T-helper 9 cell (primary cell): ENCODE results near the gene TAS1R2.
"Not testable (repeated sequence)": the region's sequence is repeated elsewhere in the genome, so short reads cannot be mapped to it uniquely, and the experiment has no call there.

ENCODE experiments used
- DNase-seq: peaks from one replicate; pipeline ENCODE4 v3.0.0-alpha.2; 2020

The TAS1R2 gene

GRCh38 chr1:18868354-18868753, 8.9 kb upstream of the TAS1R2 start:
- DNase-seq, result no peak

DNA sequence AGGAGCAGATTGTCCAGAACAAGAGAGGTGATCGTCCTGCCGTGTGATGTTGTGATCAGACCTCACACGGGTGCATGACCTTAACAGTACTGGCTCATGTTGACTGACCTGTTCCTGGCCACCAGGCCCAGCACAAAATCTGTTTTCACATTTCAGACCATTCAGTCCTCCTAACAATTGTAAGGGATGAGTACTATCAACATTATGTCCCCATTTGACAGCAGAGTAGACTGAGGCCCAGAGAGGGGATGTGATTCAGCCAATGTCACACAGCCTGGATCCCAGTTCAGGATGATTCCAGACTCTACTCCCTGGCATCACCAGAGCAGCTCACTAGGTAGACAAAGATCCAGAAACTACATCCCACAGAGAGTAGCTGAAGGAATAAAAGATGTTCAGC, 7.4 kb upstream of the TAS1R2 start:
- no peak for DNase-seq

DNA sequence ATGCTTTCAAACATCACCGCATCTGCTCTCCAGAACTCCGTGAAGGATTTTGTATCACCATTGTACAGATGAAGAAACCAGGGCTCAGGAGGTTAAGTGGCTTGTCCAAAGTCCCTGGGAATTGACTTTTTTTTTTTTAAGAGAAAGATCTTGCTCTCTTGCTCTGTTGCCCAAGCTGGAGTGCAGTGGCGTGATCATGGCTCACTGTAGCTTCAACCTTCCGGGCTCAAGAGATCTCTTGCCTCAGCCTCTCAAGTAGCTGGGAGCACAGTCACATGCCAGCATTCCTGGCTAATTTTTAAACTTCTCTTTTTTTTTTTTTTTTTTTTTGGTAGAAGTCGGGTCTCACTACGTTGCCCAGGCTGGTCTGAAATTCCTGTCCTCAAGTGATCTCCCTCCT, 6.9 kb upstream of the TAS1R2 start:
- no peak for DNase-seq

- DNase-seq, result no peak
Measured at GRCh38 chr1:18865176-18865575, 5.7 kb upstream of the TAS1R2 start.

DNA sequence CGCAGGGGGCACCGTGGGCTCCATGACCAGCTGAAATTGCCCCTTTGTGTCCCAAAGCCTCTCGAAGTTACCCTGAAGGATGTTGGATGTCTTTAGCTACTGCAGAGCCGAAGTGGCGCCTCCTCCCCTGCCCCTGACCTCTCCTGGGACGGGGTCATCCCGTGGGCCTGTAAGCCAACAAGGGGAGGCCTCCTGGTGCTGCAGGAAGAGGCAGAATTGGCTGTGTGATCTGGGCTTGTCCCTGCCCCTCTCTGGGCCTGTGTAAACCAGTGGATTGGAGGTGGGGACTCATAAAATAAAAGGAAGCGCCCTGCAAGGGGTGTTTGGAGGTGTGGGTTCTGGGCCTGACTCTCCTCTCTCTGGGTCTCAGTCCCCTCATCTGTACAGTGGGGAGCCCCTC, 2.1 kb upstream of the TAS1R2 start:
- DNase-seq, result no peak

GRCh38 chr1:18861082-18861481, 1.6 kb upstream of the TAS1R2 start:
- DNase-seq, result no peak

DNA sequence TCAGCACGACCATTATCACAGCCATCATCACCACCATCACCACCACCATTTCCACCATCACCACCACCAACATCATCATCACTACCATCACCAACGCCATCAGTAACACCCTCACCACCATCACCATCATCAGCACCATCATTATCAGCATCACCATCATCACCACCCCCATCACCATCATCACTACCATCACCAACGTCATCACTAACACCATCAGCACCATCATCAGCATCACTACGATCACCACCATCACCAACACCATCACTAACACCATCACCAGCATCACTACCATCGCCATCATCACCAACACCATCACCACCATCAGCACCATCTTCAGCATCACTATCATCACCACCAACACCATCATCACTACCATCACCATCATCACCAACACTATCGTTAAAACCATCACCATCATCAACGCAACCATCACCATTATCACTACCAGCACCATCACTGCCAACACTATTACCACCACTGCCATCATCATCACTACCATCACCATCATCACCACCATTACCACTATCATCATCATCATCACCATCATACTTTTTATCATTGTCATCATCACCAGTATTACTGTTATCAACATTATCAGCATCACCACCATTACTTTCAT, 1.3 kb downstream of the TAS1R2 start:
- no peak for DNase-seq

DNA sequence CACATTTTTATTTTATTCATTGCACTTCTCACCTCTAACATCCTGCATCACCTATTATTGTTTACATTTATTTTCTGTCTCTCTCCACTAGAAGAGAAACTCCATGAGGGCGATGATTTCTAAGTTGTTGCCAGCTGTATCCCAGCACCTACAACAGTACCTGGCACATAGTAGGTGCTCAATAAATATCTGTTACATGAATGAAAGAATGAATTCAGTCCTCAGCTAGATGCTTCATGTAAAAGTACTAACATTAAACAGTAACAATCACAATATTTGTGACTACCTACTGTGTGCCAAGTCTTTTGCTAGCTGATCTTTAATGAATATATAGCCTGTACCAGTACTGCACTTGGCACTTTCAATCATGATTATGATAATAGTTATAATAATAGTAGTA, 3.0 kb downstream of the TAS1R2 start:
- no peak for DNase-seq

DNA sequence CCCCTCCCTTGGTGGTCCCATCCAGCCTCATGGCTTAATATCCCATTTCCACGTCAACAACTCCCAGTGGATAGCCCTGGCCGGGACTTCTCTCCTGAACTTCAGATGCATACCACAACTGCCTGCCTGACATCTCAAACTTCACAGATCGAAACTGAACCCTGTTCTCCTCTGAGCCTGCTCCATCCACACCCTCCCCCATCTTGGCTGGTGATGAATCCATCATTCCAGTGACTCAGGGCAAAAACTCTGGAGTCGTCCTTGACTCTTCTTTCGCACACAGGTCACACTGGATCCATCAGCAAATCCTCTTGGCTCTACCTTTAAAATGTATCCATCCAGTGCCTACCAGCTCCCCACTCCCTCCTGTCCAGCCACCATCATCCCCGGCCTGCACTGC, 3.9 kb downstream of the TAS1R2 start:
- DNase-seq, result no peak

DNA sequence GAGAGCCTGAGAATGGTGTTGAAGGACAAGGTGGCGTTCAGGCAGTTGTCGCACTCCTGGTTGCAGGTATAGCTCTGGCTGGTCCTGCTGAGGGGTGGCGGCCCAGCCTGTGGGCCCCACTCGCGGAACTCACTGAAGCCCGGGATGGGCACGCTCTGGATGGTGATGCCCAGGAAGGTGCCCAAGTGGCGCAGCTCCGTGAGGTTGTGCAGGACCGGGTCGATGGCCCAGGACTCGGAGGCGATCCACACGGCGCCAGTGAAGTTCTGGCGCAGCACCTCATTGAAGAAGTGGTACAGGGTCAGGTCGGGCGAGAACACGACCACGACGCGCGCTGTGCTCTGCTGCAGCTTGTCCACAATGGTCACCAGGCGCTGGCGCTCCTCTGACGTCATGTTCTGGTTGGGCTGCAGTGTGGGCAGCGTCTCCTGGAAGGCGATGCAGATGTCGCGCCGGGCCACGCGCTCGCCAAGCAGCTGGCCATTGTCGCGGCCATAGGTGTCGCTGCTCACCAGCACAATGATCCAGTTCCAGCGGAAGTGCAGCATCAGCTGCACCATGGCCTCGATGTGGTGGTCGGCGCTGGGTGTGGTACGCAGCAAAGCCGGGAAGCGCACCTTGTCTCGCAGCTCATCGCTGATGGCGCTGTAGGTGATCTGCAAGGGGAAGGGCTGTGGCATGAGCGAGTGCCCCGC, 5.0 kb downstream of the TAS1R2 start:
- no peak for DNase-seq

GRCh38 chr1:18852501-18852900, 7.0 kb downstream of the TAS1R2 start:
- no peak for DNase-seq

DNA sequence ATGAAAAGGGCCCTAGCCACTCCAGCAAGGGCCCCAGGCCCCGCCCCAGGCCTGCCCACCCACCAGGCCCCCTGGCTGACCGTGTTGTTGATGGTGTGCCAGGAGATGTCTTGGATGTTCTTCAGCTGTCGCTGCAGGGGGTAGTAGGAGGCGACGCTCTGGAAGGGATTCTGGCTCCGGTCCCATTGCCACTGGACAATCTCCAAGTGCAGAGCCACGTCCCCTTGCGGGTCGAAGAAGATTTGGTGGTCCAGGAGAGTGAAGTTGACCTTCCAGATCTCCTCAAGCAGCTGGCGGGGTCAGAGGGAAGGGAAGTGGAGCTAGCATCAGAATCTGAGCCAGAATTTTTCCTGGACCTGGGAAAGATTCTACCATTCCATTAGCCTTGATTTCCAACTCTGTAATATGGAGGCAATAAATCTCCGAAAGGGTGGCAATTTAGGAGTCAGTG, 10.2 kb downstream of the TAS1R2 start:
- DNase-seq, result no peak

GRCh38 chr1:18847723-18848122, 11.7 kb downstream of the TAS1R2 start:
- not testable (repeated sequence) for DNase-seq

DNA sequence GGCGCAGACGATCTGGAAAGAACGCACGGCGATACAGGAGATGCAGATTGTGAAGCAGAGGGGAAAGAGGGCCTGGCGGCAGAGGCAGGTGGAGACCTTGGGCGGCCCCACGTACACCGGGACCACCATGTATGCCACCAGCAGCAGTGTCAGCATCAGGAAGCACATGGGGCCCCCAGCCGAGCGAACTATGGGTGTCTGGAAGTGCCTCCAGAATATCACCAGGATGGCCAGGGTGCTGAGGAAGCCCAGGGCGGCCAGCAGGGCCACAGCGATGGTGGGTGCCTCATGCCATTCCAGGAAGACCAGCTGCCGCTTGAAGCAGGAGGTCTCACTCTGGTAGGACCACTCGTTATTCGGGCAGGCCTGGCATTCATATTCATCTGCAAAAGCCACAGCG, 19.3 kb downstream of the TAS1R2 start:
- no peak for DNase-seq

DNA sequence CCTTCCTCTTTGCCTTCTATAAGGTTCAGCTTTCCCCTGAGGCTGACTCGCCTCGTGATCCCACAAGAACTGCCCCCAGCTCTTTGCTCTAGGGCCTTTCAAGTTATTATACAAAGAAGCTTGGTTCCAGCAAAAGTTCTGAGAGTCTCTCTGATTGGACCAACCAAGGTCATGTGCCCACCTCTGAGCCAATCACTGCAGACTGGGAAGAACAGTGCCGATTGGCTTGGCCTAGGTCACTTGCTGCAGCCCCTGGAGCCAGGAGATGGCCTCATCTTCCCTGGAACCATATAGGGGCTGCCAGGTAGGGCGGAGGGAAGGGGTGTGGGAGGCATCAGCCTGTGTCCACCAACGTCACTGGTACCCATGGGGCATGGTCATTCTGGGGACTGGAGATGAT, 22.8 kb downstream of the TAS1R2 start:
- DNase-seq, result no peak

DNA sequence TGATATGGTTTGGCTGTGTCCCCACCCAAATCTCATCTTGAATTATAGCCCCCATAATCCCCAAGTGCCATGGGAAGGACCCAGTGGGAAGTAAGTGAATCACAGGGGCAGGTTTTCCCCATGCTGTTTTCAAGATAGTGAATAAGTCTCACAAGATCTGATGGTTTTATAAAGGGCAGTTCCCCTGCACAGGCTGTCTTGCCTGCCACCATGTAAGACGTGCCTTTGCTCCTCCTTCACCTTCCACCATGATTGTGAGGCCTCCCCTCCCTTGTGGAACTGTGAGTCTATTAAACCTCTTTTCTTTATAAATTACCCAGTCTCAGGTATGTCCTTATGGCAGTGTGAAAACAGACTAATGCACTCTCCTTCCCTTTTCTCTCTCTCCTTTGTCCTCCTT, 27.1 kb downstream of the TAS1R2 start:
- not testable (repeated sequence) for DNase-seq

DNA sequence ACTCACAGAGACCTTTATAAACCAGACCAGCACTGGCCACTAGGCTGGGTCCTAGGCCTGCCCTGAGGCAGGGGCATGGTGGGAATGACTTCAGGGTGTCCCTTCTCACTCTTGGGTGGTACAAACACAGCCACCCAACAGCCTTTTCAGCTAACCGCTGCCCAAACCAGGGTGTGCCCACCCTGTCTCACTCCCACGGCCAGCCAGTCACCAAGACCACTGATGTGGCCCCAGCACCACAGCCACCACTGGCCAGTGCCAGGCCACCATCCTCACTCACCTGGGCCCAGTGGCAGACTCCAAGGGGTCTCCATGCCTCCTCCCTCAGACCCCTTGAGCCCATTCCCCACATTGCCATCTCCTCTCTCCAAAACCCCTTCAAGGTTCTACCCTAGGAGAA, 27.8 kb downstream of the TAS1R2 start:
- no peak for DNase-seq

DNA sequence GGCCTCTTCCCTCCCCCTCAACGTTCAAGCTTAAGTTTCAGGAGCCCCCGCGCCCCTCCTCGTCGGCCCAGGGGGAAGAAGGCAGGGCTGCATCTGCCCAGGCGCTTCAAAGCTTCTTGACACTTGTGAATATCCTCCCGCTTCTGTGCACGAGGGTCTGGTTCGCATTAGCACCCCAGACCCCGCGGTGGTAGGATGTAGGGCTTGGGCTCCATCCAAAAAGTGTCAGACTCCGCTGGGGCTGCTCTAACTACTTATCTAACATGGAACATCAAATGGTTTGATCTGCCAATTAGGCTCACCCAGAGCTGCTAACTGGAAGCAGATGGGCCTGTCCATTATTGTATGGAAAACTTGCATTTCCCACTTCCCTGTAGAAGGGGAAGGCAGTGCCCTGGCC, 28.9 kb downstream of the TAS1R2 start:
- DNase-seq, result no peak

DNA sequence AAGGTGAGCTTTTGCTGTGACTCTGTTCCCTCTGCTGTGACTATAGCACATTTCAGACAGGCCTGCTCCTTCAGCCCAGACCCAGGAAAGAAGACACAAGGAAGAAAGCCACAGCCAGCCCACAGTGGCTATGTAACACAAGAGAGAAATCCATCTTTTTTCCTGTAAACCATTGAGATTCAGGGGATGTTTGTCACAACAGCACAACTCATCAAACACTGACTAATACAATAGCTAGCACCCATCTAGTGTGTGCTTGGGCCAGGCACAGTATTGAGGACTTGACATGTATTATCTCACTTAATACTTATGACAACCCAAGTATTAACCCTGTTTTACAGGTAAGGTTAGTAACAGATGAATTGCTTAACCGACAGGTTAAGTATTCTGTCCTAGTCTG, 29.8 kb downstream of the TAS1R2 start:
- no peak for DNase-seq

GRCh38 chr1:18828224-18828623, 31.2 kb downstream of the TAS1R2 start:
- no peak for DNase-seq

GRCh38 chr1:18823438-18823837, 36.0 kb downstream of the TAS1R2 start:
- DNase-seq, result no peak

DNA sequence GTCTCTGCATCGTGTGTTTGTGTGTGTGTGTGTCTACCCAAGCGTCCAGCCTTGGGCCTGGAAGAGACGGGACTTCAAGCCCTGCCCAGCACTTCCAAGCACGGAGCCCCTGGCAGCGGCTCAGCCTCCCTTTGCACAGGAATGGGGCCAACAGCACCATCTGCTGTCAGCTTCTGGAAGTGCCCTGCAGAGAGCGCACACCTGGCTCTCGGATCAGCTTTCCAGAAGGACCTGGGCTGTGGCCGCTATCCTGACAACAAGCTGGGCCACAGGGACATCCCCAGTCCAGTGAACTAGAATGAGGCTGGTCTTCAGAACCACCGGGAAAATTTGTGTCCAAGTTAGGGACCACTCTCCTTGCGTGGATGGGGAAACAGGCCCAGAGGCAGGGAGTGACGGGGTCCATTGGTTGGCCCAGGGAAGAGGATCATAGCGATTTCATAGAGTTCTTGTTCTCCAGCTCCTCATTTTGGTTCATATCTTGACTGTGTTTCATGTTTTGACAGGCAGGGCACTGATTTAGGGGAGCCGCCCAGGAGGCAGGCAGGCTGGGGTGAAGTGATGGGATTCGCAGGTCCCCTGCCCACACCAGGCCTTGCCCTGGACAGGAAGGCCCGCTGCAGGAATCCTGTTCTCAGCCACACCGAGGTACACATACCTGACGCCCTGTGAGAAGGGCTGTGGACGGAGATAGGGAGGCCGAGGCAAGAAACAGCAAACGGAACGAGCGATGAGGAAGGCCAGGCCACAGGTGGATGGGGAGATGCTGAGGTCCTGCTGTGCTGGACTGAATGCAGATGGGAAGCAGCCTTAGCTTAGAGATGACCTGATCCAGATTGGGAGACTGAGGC, 38.4 kb downstream of the TAS1R2 start:
- DNase-seq, result peak; percentile 28

DNA sequence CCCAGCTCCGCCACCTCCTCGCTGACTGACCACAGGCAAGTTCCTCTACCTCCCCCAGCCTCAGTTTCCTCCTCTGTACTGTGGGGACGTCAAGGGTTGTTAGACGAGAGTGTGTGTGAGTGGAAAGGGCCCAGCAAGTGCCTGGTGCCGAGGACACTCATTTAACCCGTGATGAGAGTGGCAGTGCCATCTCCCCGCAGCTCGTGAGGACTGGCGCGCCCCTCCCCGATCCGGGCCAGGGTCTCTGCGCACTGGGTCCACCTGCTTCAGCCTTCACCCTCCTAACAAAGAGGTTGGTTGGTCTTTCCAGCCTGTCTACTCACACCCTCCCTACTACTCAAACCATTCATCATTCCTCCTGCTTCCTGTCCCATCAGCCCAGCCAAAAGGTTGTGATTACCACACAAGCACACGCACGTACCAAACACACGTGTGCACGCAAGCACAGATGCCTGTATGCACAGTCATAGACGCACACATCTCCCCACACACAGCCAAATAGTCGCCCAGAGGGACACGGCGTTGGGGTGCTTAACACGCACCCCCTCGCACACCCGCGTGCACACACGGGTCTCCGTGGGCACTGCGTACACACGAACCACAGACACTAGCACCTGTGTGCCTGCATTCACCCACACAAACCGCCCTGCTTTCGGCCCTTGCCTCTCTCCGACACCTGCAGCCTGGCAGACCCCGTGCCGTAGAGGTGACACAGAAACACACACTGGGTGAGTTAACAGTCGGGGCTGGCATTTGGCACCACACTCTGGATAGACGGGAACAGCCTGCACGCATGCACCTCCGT, 39.3 kb downstream of the TAS1R2 start:
- DNase-seq, result no peak
